Fibroblast of mammary gland (primary cell): ENCODE measurements around the gene PRKG1.

Experiments
- DNase-seq: peaks from one replicate; pipeline ENCODE4 v3.0.0-alpha.2; 2010; ENCODE audit warnings: low read depth
- H3K4me3 ChIP-seq: 2 replicates; pipeline ENCODE4 v1.5.1; 2011; ENCODE audit warnings: low read depth, mild to moderate bottlenecking, low read length, moderate library complexity; ENCODE audit not compliant: control insufficient read depth
- TF ChIP-seq, protein P1 (sequence below): conservative IDR thresholded peaks from 2 replicates; pipeline ENCODE4 v1.5.1; 2011; ENCODE audit warnings: low read depth, low read length, inconsistent platforms; ENCODE audit not compliant: control insufficient read depth, insufficient read depth

PRKG1 gene

DNA sequence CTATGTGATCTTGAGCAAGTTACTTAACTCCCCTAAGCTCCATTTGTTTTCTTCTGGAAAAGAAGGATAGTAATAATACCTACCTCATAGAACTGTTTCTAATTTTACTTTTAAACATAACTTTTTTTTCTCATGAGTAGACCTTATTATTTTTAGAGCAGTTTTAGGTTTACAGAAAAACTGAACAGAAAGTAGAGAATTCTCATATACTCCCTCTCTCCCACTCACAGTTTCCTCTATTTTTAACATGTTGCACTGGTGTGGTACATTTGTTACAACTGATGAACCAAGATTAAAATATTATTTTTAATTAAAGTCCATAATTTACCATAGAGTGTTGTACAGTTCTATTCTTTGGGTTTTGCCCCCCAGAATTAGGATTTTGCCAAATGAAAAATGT, 846.4 kb downstream of the PRKG1 start:
- TF ChIP-seq, protein P1, sequence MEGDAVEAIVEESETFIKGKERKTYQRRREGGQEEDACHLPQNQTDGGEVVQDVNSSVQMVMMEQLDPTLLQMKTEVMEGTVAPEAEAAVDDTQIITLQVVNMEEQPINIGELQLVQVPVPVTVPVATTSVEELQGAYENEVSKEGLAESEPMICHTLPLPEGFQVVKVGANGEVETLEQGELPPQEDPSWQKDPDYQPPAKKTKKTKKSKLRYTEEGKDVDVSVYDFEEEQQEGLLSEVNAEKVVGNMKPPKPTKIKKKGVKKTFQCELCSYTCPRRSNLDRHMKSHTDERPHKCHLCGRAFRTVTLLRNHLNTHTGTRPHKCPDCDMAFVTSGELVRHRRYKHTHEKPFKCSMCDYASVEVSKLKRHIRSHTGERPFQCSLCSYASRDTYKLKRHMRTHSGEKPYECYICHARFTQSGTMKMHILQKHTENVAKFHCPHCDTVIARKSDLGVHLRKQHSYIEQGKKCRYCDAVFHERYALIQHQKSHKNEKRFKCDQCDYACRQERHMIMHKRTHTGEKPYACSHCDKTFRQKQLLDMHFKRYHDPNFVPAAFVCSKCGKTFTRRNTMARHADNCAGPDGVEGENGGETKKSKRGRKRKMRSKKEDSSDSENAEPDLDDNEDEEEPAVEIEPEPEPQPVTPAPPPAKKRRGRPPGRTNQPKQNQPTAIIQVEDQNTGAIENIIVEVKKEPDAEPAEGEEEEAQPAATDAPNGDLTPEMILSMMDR: no peak

GRCh38 chr10:51924359-51924758, 850.1 kb downstream of the PRKG1 start:
- TF ChIP-seq, protein P1: no peak
- DNase-seq: no peak
- H3K4me3 ChIP-seq: no peak overlapping the region

More for the DNA sequence above, 846.4 kb downstream of the PRKG1 start:
- no peak overlapping the region for H3K4me3 ChIP-seq
- DNase-seq: no peak

DNA sequence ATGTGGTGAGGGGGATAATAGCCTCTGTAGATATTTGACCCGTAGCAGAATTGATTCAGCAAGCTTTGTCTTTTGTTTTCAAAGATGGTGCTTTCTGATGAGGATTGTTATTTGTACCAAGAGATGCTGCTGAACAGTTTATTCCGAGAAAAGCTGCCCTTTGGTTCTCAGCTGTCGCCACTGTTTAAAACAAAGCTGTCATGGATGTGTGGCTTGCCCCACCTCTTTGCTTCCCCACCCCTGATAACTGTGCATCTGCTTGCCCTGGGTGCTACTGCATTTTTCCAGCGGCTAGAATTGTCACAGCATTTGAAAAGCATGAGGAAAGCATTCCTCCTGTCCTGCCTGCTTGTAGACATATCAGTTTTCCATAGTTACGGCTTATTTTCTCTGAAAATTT, 852.0 kb downstream of the PRKG1 start:
- H3K4me3 ChIP-seq: no peak overlapping the region
- TF ChIP-seq, protein P1: no peak
- no peak for DNase-seq

- no peak for DNase-seq
- TF ChIP-seq, protein P1: no peak
- H3K4me3 ChIP-seq: no peak overlapping the region
Observed at GRCh38 chr10:51928162-51928561, 853.9 kb downstream of the PRKG1 start.

- H3K4me3 ChIP-seq: no peak overlapping the region
- TF ChIP-seq, protein P1: no peak
- no peak for DNase-seq
Observed at GRCh38 chr10:51932530-51932929, 858.2 kb downstream of the PRKG1 start.

GRCh38 chr10:51934373-51934772, 860.1 kb downstream of the PRKG1 start:
- no peak overlapping the region for H3K4me3 ChIP-seq
- TF ChIP-seq, protein P1: no peak
- no peak for DNase-seq

GRCh38 chr10:51935341-51935740, 861.1 kb downstream of the PRKG1 start:
- H3K4me3 ChIP-seq: no peak overlapping the region
- no peak for DNase-seq
- TF ChIP-seq, protein P1: no peak
